ENCODE results near the gene BCL2L1.
"Not testable (repeated sequence)": the region's sequence is repeated elsewhere in the genome, so short reads cannot be mapped to it uniquely, and the experiment has no call there.

The BCL2L1 gene

GRCh38 chr20:31642837-31643236 lies 79.8 kb downstream of the BCL2L1 start:
- no peak for DNase-seq

GRCh38 chr20:31641391-31641790 lies 81.3 kb downstream of the BCL2L1 start:
- no peak for DNase-seq

GRCh38 chr20:31640259-31640658 lies 82.4 kb downstream of the BCL2L1 start:
- DNase-seq, result no peak

GRCh38 chr20:31638816-31639215 lies 83.9 kb downstream of the BCL2L1 start:
- no peak for DNase-seq

- DNase-seq, result no peak
Measured at GRCh38 chr20:31638317-31638716, 84.4 kb downstream of the BCL2L1 start.

GRCh38 chr20:31637660-31638059 lies 85.0 kb downstream of the BCL2L1 start, which contains the start of gene COX4I2:
TSS of gene COX4I2 (plus strand) at chr20:31637912. CDS start at chr20:31639018, 1,106 bp downstream.
- DNase-seq, result no peak

- DNase-seq, result no peak
Measured at GRCh38 chr20:31633339-31633914, 89.2 kb downstream of the BCL2L1 start.

GRCh38 chr20:31632548-31633338 lies 89.9 kb downstream of the BCL2L1 start:
- DNase-seq, result no peak

GRCh38 chr20:31630187-31630790 lies 92.4 kb downstream of the BCL2L1 start:
- no peak for DNase-seq

GRCh38 chr20:31628057-31628456 lies 94.6 kb downstream of the BCL2L1 start:
- DNase-seq, result not testable (repeated sequence)

- not testable (repeated sequence) for DNase-seq
Measured at GRCh38 chr20:31626534-31626933, 96.1 kb downstream of the BCL2L1 start.

GRCh38 chr20:31623123-31623505 lies 99.6 kb downstream of the BCL2L1 start:
- DNase-seq, result not testable (repeated sequence)

GRCh38 chr20:31620246-31620645 lies 102.4 kb downstream of the BCL2L1 start:
- no peak for DNase-seq

- peak; percentile 19 for DNase-seq
Measured at GRCh38 chr20:31617432-31618104, 105.1 kb downstream of the BCL2L1 start.

GRCh38 chr20:31615416-31615815 lies 107.3 kb downstream of the BCL2L1 start:
- no peak for DNase-seq
